IgD-negative memory B cell (primary cell): Measurements from ENCODE around the gene ACAD8. TPM values are rescaled to one million over a fixed set of nuclear protein-coding genes. Genes with fewer than 3 reads are reported as not detected.
A peak's percentile ranks its signal among the peaks of the same experiment; 100 is the strongest.

Experiments used
- H3K27ac Mint-ChIP-seq, 3 donors: one replicate each; pipeline ENCODE4 v1.8.0; 2020 to 2022; ENCODE audit warnings: mild to moderate bottlenecking in 3 of 3, mixed read lengths in 3 of 3, moderate library complexity in 1 of 3
- H3K27me3 Mint-ChIP-seq: one replicate; pipeline ENCODE4 v1.8.0; 2021; ENCODE audit warnings: mixed read lengths
- H3K36me3 Mint-ChIP-seq: one replicate; pipeline ENCODE4 v1.8.0; 2020; ENCODE audit warnings: mild to moderate bottlenecking, mixed read lengths
- H3K4me1 Mint-ChIP-seq, 3 donors: one replicate each; pipeline ENCODE4 v1.8.0; 2020 to 2022; ENCODE audit warnings: mixed read lengths in 3 of 3, mild to moderate bottlenecking in 1 of 3
- H3K4me3 Mint-ChIP-seq, 4 donors: one replicate each; pipeline ENCODE4 v1.8.0; 2020 to 2022; ENCODE audit warnings: mild to moderate bottlenecking in 4 of 4, mixed read lengths in 4 of 4, moderate library complexity in 3 of 4
- H3K9me3 Mint-ChIP-seq, 3 donors: one replicate each; pipeline ENCODE4 v1.8.0; 2020 to 2021; ENCODE audit warnings: mixed read lengths in 3 of 3, mild to moderate bottlenecking in 1 of 3
- polyA plus RNA-seq: library from polyadenylated mRNA; unstranded; fragments of 300-500 nt; fragmentation: Illumina TruSeq; gene quantifications from one replicate; pipeline ENCODE4 v1.2.3, GENCODE V29; 2021

The ACAD8 gene
- polyA plus RNA-seq, 1 donor from 2014 or later = 14.2 TPM

- H3K36me3 Mint-ChIP-seq = peaks cover 3% of the 10 kb centered on the region
- H3K27me3 Mint-ChIP-seq = peaks cover 32% of the 10 kb centered on the region
- H3K4me1 Mint-ChIP-seq = peaks cover 25 to 50% (median 30%) of the 10 kb centered on the region in 3 donors
- peak overlapping the region in 1 of 3 donors; percentile 28 for H3K27ac Mint-ChIP-seq
- H3K4me3 Mint-ChIP-seq = peak overlapping the region in 1 of 4 donors; percentile 41
- no peaks in the 10 kb centered on the region for H3K9me3 Mint-ChIP-seq
Measured at GRCh38 chr11:134230339-134230738, 23.0 kb upstream of the ACAD8 start.

GRCh38 chr11:134231958-134232659 lies 21.3 kb upstream of the ACAD8 start:
- no peaks in the 10 kb centered on the region for H3K9me3 Mint-ChIP-seq
- no peak overlapping the region for H3K4me3 Mint-ChIP-seq
- H3K27ac Mint-ChIP-seq = no peak overlapping the region
- peaks cover 19 to 38% (median 25%) of the 10 kb centered on the region in 3 donors for H3K4me1 Mint-ChIP-seq
- peaks cover 27% of the 10 kb centered on the region for H3K27me3 Mint-ChIP-seq
- H3K36me3 Mint-ChIP-seq = no peaks in the 10 kb centered on the region

GRCh38 chr11:134233729-134234179 lies 19.6 kb upstream of the ACAD8 start:
- H3K27me3 Mint-ChIP-seq = peaks cover 25% of the 10 kb centered on the region
- no peak overlapping the region for H3K4me3 Mint-ChIP-seq
- no peak overlapping the region for H3K27ac Mint-ChIP-seq
- H3K9me3 Mint-ChIP-seq = no peaks in the 10 kb centered on the region
- peaks cover 16 to 26% (median 19%) of the 10 kb centered on the region in 3 donors for H3K4me1 Mint-ChIP-seq
- peaks cover 7% of the 10 kb centered on the region for H3K36me3 Mint-ChIP-seq

- Mint-ChIP-seq H3K27ac (no peak overlapping the region), H3K27me3 (peaks cover 13% of the 10 kb centered on the region), H3K9me3 (no peaks in the 10 kb centered on the region), H3K36me3 (peaks cover 11% of the 10 kb centered on the region), H3K4me3 (no peak overlapping the region), H3K4me1 (peaks cover 4 to 10% (median 7%) of the 10 kb centered on the region in 3 donors)
Measured at GRCh38 chr11:134235399-134235798, 18.0 kb upstream of the ACAD8 start.

- peaks cover 11% of the 10 kb centered on the region for H3K36me3 Mint-ChIP-seq
- no peaks in the 10 kb centered on the region for H3K9me3 Mint-ChIP-seq
- H3K4me1 Mint-ChIP-seq = peaks cover 0 to 3% (median under 1%) of the 10 kb centered on the region in 3 donors
- no peak overlapping the region for H3K4me3 Mint-ChIP-seq
- H3K27ac Mint-ChIP-seq = peak overlapping the region in 1 of 3 donors; percentile 28
- H3K27me3 Mint-ChIP-seq = peaks cover 2% of the 10 kb centered on the region
Measured at GRCh38 chr11:134236834-134237556, 16.4 kb upstream of the ACAD8 start.

GRCh38 chr11:134237557-134237922 lies 15.8 kb upstream of the ACAD8 start:
- Mint-ChIP-seq H3K27ac (no peak overlapping the region), H3K9me3 (no peaks in the 10 kb centered on the region), H3K4me1 (peaks cover 0 to 1% (median 0%) of the 10 kb centered on the region in 3 donors), H3K4me3 (no peak overlapping the region), H3K27me3 (no peaks in the 10 kb centered on the region), H3K36me3 (peaks cover 11% of the 10 kb centered on the region)

GRCh38 chr11:134238956-134239355 lies 14.4 kb upstream of the ACAD8 start:
- H3K36me3 Mint-ChIP-seq = peaks cover 11% of the 10 kb centered on the region
- no peak overlapping the region for H3K4me3 Mint-ChIP-seq
- H3K4me1 Mint-ChIP-seq = no peaks in the 10 kb centered on the region
- no peaks in the 10 kb centered on the region for H3K27me3 Mint-ChIP-seq
- H3K27ac Mint-ChIP-seq = no peak overlapping the region
- no peaks in the 10 kb centered on the region for H3K9me3 Mint-ChIP-seq

GRCh38 chr11:134240592-134240991 lies 12.8 kb upstream of the ACAD8 start:
- Mint-ChIP-seq H3K9me3 (no peaks in the 10 kb centered on the region), H3K27ac (no peak overlapping the region), H3K27me3 (no peaks in the 10 kb centered on the region), H3K36me3 (peaks cover 13% of the 10 kb centered on the region), H3K4me3 (no peak overlapping the region), H3K4me1 (no peaks in the 10 kb centered on the region)

- H3K36me3 Mint-ChIP-seq = peaks cover 15% of the 10 kb centered on the region
- H3K4me1 Mint-ChIP-seq = no peaks in the 10 kb centered on the region
- peak overlapping the region in 1 of 4 donors; percentile 35 for H3K4me3 Mint-ChIP-seq
- no peak overlapping the region for H3K27ac Mint-ChIP-seq
- H3K27me3 Mint-ChIP-seq = no peaks in the 10 kb centered on the region
- no peaks in the 10 kb centered on the region for H3K9me3 Mint-ChIP-seq
Measured at GRCh38 chr11:134242376-134242775, 11.0 kb upstream of the ACAD8 start.

GRCh38 chr11:134243913-134244312 lies 9.5 kb upstream of the ACAD8 start:
- H3K4me1 Mint-ChIP-seq = no peaks in the 10 kb centered on the region
- H3K4me3 Mint-ChIP-seq = no peak overlapping the region
- H3K27me3 Mint-ChIP-seq = no peaks in the 10 kb centered on the region
- no peaks in the 10 kb centered on the region for H3K9me3 Mint-ChIP-seq
- peaks cover 12% of the 10 kb centered on the region for H3K36me3 Mint-ChIP-seq
- H3K27ac Mint-ChIP-seq = no peak overlapping the region

GRCh38 chr11:134244593-134244992 lies 8.8 kb upstream of the ACAD8 start:
- Mint-ChIP-seq H3K36me3 (peaks cover 12% of the 10 kb centered on the region), H3K4me3 (peak overlapping the region in 1 of 4 donors; percentile 48), H3K27me3 (no peaks in the 10 kb centered on the region), H3K9me3 (no peaks in the 10 kb centered on the region), H3K4me1 (peaks cover 0 to 2% (median 0%) of the 10 kb centered on the region in 3 donors), H3K27ac (no peak overlapping the region)

- Mint-ChIP-seq H3K27ac (no peak overlapping the region), H3K9me3 (no peaks in the 10 kb centered on the region), H3K27me3 (no peaks in the 10 kb centered on the region), H3K36me3 (peaks cover 8% of the 10 kb centered on the region), H3K4me1 (peaks cover 0 to 2% (median 0%) of the 10 kb centered on the region in 3 donors), H3K4me3 (no peak overlapping the region)
Measured at GRCh38 chr11:134245434-134245833, 7.9 kb upstream of the ACAD8 start.

GRCh38 chr11:134246100-134246499 lies 7.3 kb upstream of the ACAD8 start:
- Mint-ChIP-seq H3K4me1 (peaks cover 0 to 2% (median 0%) of the 10 kb centered on the region in 3 donors), H3K4me3 (no peak overlapping the region), H3K27ac (no peak overlapping the region), H3K27me3 (no peaks in the 10 kb centered on the region), H3K36me3 (peaks cover 8% of the 10 kb centered on the region), H3K9me3 (no peaks in the 10 kb centered on the region)

- peaks cover 8% of the 10 kb centered on the region for H3K36me3 Mint-ChIP-seq
- no peaks in the 10 kb centered on the region for H3K9me3 Mint-ChIP-seq
- H3K4me3 Mint-ChIP-seq = peak overlapping the region in 1 of 4 donors; percentile 43
- no peak overlapping the region for H3K27ac Mint-ChIP-seq
- H3K27me3 Mint-ChIP-seq = no peaks in the 10 kb centered on the region
- peaks cover 0 to 3% (median 2%) of the 10 kb centered on the region in 3 donors for H3K4me1 Mint-ChIP-seq
Measured at GRCh38 chr11:134246678-134247077, 6.7 kb upstream of the ACAD8 start.

- Mint-ChIP-seq H3K36me3 (peaks cover 8% of the 10 kb centered on the region), H3K27me3 (no peaks in the 10 kb centered on the region), H3K9me3 (no peaks in the 10 kb centered on the region), H3K27ac (no peak overlapping the region), H3K4me3 (peak overlapping the region in 1 of 4 donors; percentile 65), H3K4me1 (peaks cover 13 to 18% (median 13%) of the 10 kb centered on the region in 3 donors)
Measured at GRCh38 chr11:134248910-134249480, 4.4 kb upstream of the ACAD8 start.
